Liver (tissue), 9 donors: ENCODE data around the gene POLD2. TPM values are rescaled to one million over a fixed set of nuclear protein-coding genes. Genes with fewer than 3 reads are reported as not detected.

Source experiments
- DNase-seq: peaks from one replicate; pipeline ENCODE4 v3.0.0-alpha.2; 2017; ENCODE audit warnings: low spot score
- H3K27ac ChIP-seq, 2 donors: one replicate each; pipeline ENCODE4 v1.7.0; 2013; ENCODE audit warnings: inconsistent platforms in 2 of 2, low read length in 2 of 2, control low read depth in 1 of 2, low read depth in 1 of 2, mild to moderate bottlenecking in 1 of 2
- H3K27me3 ChIP-seq, 4 donors: one replicate each; pipeline versions ENCODE4 v1.6.1 to v1.7.0; 2013; ENCODE audit warnings: low read length in 3 of 4, inconsistent platforms in 1 of 4, mild to moderate bottlenecking in 1 of 4, moderate library complexity in 1 of 4; ENCODE audit not compliant: control insufficient read depth in 4 of 4, insufficient read depth in 4 of 4
- H3K36me3 ChIP-seq, 4 donors: one replicate each; pipeline versions ENCODE4 v1.6.1 to v1.7.0; 2013; ENCODE audit warnings: low read length in 3 of 4, mild to moderate bottlenecking in 3 of 4, low read depth in 1 of 4, moderate library complexity in 1 of 4; ENCODE audit not compliant: control insufficient read depth in 4 of 4, insufficient read depth in 3 of 4
- H3K4me1 ChIP-seq, 4 donors: one replicate each; pipeline versions ENCODE4 v1.6.1 to v1.7.0; 2013; ENCODE audit warnings: low read length in 3 of 4, mild to moderate bottlenecking in 3 of 4, moderate library complexity in 1 of 4; ENCODE audit not compliant: control insufficient read depth in 4 of 4, insufficient read depth in 4 of 4
- H3K4me3 ChIP-seq, 3 donors: one replicate each; pipeline versions ENCODE4 v1.6.1 to v1.7.0; 2013; ENCODE audit warnings: low read length in 3 of 3, control low read depth in 1 of 3, low read depth in 1 of 3, mild to moderate bottlenecking in 1 of 3
- H3K9ac ChIP-seq, 2 donors: one replicate each; pipeline ENCODE4 v1.7.0; 2013; ENCODE audit warnings: low read length in 2 of 2, mild to moderate bottlenecking in 2 of 2, moderate library complexity in 2 of 2, control low read depth in 1 of 2, low read depth in 1 of 2
- H3K9me3 ChIP-seq, 4 donors: one replicate each; pipeline versions ENCODE4 v1.6.1 to v1.7.0; 2013; ENCODE audit warnings: low read length in 3 of 4; ENCODE audit not compliant: control insufficient read depth in 4 of 4
- ATF3 ChIP-seq: IDR thresholded peaks from 2 replicates; pipeline ENCODE4 v1.6.1; 2016; ENCODE audit warnings: antibody characterized with exemption
- CTCF ChIP-seq: fragments of 150-350 bp; IDR thresholded peaks from 2 replicates; pipeline ENCODE4 v1.5.1; 2017; ENCODE audit warnings: improper control_type of control experiment, low read depth, low read length; ENCODE audit not compliant: missing input control
- EGR1 ChIP-seq, 2 donors: IDR thresholded peaks; 2 replicates each; pipeline ENCODE4 v1.6.1; 2016 to 2018; ENCODE audit warnings: antibody characterized with exemption in 2 of 2, low read depth in 2 of 2
- FOXA1 ChIP-seq: IDR thresholded peaks from 2 replicates; pipeline ENCODE4 v1.6.1; 2016; ENCODE audit warnings: antibody characterized with exemption
- FOXA2 ChIP-seq: IDR thresholded peaks from 2 replicates; pipeline ENCODE4 v1.6.1; 2016; ENCODE audit warnings: antibody characterized with exemption
- HNF4A ChIP-seq, 2 donors: conservative IDR thresholded peaks; 2 replicates each; pipeline ENCODE4 v1.6.1; 2016; ENCODE audit warnings: antibody characterized with exemption in 2 of 2, mild to moderate bottlenecking in 2 of 2
- HNF4G ChIP-seq: IDR thresholded peaks from 2 replicates; pipeline ENCODE4 v1.6.1; 2016; ENCODE audit warnings: antibody characterized with exemption
- JUND ChIP-seq, 2 donors: IDR thresholded peaks; 2 replicates each; pipeline ENCODE4 v1.6.1; 2016; ENCODE audit warnings: antibody characterized with exemption in 2 of 2
- MAX ChIP-seq: IDR thresholded peaks from 2 replicates; pipeline ENCODE4 v1.6.1; 2016; ENCODE audit warnings: antibody characterized with exemption
- NR2F2 ChIP-seq: IDR thresholded peaks from 2 replicates; pipeline ENCODE4 v1.6.1; 2016; ENCODE audit warnings: antibody characterized with exemption
- RAD21 ChIP-seq, 2 donors: IDR thresholded peaks; 2 replicates each; pipeline ENCODE4 v1.6.1; 2016; ENCODE audit warnings: antibody characterized with exemption in 2 of 2, mild to moderate bottlenecking in 2 of 2
- SP1 ChIP-seq: IDR thresholded peaks from 2 replicates; pipeline ENCODE4 v1.6.1; 2018; ENCODE audit warnings: antibody characterized with exemption, mild to moderate bottlenecking
- TAF1 ChIP-seq: conservative IDR thresholded peaks from 2 replicates; pipeline ENCODE4 v1.6.1; 2016; ENCODE audit warnings: antibody characterized with exemption, mild to moderate bottlenecking
- ZBTB33 ChIP-seq: IDR thresholded peaks from 2 replicates; pipeline ENCODE4 v1.6.1; 2016; ENCODE audit warnings: antibody characterized with exemption
- WGBS: extraction: QIAGEN DNeasy Blood & Tissue Kit; methylation state at CpG from one replicate; pipeline ENCODE4 v1.1.7; 2013; 5-methylcytosine and 5-hydroxymethylcytosine counted together
- polyA plus RNA-seq, 2 donors: library from polyadenylated mRNA; stranded (reverse) in 1 of 2; unstranded in 1 of 2; fragments of 200-250 nt in 1 of 2; fragments of >200 nt in 1 of 2; fragmentation: Nextera tagmentation in 1 of 2; extraction: Ambion mirVana in 1 of 2; gene quantifications; one replicate each; pipeline versions ENCODE4 v1.2.1 to v1.2.3, GENCODE V29; 2013 to 2015
- total RNA-seq, 2 donors: library from RNA; depleted of rRNA; stranded (reverse); fragments of >200 nt; gene quantifications; one replicate each; pipeline ENCODE4 v1.2.3, GENCODE V29; 2014
- donor health status: healthy.
- donor health status: healthy.
- donor health status: healthy.
- donor health status: healthy.
- donor health status: healthy.

The POLD2 gene
- total and polyA plus RNA-seq, 4 donors, result 53.9 to 101 (median 85.3) TPM

- H3K36me3 ChIP-seq, result peaks cover 6 to 35% (median 18%) of the 10 kb centered on the region in 4 donors
- H3K4me3 ChIP-seq, result no peak overlapping the region
- no peaks in the 10 kb centered on the region for H3K9me3 ChIP-seq
- H3K4me1 ChIP-seq, result peaks cover 0 to 4% (median 2%) of the 10 kb centered on the region in 4 donors
- no peak for DNase-seq
- TF ChIP-seq ATF3, result no peak
- TF ChIP-seq FOXA1, result no peak
- no peak for TF ChIP-seq EGR1 (IDR thresholded peaks at IDR 0.05; ENCODE audit: low read depth in 2 of 2)
- no peak for TF ChIP-seq ZBTB33
- TF ChIP-seq SP1, result no peak
- no peak for TF ChIP-seq TAF1
- no peak for TF ChIP-seq JUND (IDR thresholded peaks at IDR 0.05)
- no peak for TF ChIP-seq MAX
- no peak for TF ChIP-seq NR2F2
- no peak for TF ChIP-seq RAD21 (IDR thresholded peaks at IDR 0.05)
- no peak for TF ChIP-seq CTCF
- TF ChIP-seq FOXA2, result no peak
- TF ChIP-seq HNF4G, result no peak
- no peak for TF ChIP-seq HNF4A (conservative IDR thresholded peaks at IDR 0.05)
- H3K9ac ChIP-seq, result no peak overlapping the region
- WGBS, result 90% methylated on average over 24 of the region's 24 CpGs
- no peak overlapping the region for H3K27ac ChIP-seq
- H3K27me3 ChIP-seq, result no peaks in the 10 kb centered on the region
Observed at GRCh38 chr7:44113764-44114354, 9.5 kb downstream of the POLD2 start.

- no peak overlapping the region for H3K9ac ChIP-seq
- H3K36me3 ChIP-seq, result peaks cover 6 to 34% (median 17%) of the 10 kb centered on the region in 4 donors
- no peak overlapping the region for H3K27ac ChIP-seq
- DNase-seq, result no peak
- H3K4me3 ChIP-seq, result no peak overlapping the region
- no peaks in the 10 kb centered on the region for H3K9me3 ChIP-seq
- H3K27me3 ChIP-seq, result no peaks in the 10 kb centered on the region
- WGBS, result 75% methylated on average over 34 of the region's 34 CpGs
- H3K4me1 ChIP-seq, result peaks cover 0 to 4% (median 2%) of the 10 kb centered on the region in 4 donors
- TF ChIP-seq FOXA2, result no peak
- no peak for TF ChIP-seq HNF4G
- no peak for TF ChIP-seq MAX
- no peak for TF ChIP-seq RAD21 (IDR thresholded peaks at IDR 0.05)
- TF ChIP-seq ZBTB33, result no peak
- no peak for TF ChIP-seq JUND (IDR thresholded peaks at IDR 0.05)
- TF ChIP-seq TAF1, result no peak
Observed at GRCh38 chr7:44112997-44113763, 10.2 kb downstream of the POLD2 start.
